ENCODE results near the gene RTCB. TPM values are rescaled to one million over a fixed set of nuclear protein-coding genes. Genes with fewer than 3 reads are reported as not detected.

The RTCB gene
- total RNA-seq, 1 experiment from 2014 or later: 39.8 TPM

GRCh38 chr22:32422062-32422461 lies 10.0 kb upstream of the RTCB start:
- H3K9me3 ChIP-seq (ENCODE audit: low read length): no peaks in the 10 kb centered on the region
- H3K27me3 ChIP-seq (ENCODE audit: low read length): 0 out of 2 replicates have a peak, but pooled peaks cover 4% of the 10 kb centered on the region
- H3K27ac ChIP-seq (ENCODE audit: low read length): no peak overlapping the region
- H2AFZ ChIP-seq (ENCODE audit: low read length): no peak overlapping the region
- no peak overlapping the region for H3K4me3 ChIP-seq (ENCODE audit: low read length)
- H3K4me1 ChIP-seq (ENCODE audit: low read length): 0 out of 2 replicates have a peak, but pooled peaks cover 4% of the 10 kb centered on the region
- no peak for DNase-seq
- H3K36me3 ChIP-seq (ENCODE audit: insufficient read depth, low read length): no peaks in the 10 kb centered on the region
- H3K79me2 ChIP-seq (ENCODE audit: low read length): no peaks in the 10 kb centered on the region
- no peak overlapping the region for H3K9ac ChIP-seq (ENCODE audit: low read length)
- H3K4me2 ChIP-seq (ENCODE audit: low read depth, low read length, poor library complexity, severe bottlenecking): no peak overlapping the region
- H4K20me1 ChIP-seq (ENCODE audit: insufficient read depth, low read depth, low read length): no peaks in the 10 kb centered on the region
- H3K9me2 ChIP-seq (replicated peaks; ENCODE audit: insufficient read depth, low read length): no peaks in the 10 kb centered on the region

DNA sequence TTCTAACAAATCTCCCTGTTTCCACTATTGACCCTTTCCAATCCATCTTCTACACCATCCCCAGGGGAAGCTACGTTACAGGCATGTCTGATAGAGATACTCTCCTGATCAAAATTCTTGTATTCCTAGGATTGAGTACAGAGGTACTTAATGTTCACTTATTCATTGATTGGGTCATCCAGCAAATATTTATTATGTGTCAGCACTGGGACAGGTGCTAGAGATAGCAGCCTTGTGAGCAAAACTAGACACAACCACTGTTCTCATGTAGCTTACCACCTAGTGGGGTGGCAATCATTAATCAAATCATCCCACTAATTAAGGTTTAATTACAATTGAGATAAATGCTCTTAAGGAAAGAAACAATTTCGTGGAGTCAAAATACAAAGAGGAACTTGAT lies 9.4 kb upstream of the RTCB start:
- Histone ChIP-seq H4K20me1 (ENCODE audit: insufficient read depth, low read depth, low read length) (no peaks in the 10 kb centered on the region), H3K9me3 (ENCODE audit: low read length) (no peaks in the 10 kb centered on the region), H3K27me3 (ENCODE audit: low read length) (0 out of 2 replicates have a peak, but pooled peaks cover 4% of the 10 kb centered on the region), H3K4me1 (ENCODE audit: low read length) (0 out of 2 replicates have a peak, but pooled peaks cover 4% of the 10 kb centered on the region), H3K4me3 (ENCODE audit: low read length) (no peak overlapping the region), H3K9ac (ENCODE audit: low read length) (no peak overlapping the region), H3K4me2 (ENCODE audit: low read depth, low read length, poor library complexity, severe bottlenecking) (no peak overlapping the region), H3K79me2 (ENCODE audit: low read length) (no peaks in the 10 kb centered on the region), H3K36me3 (ENCODE audit: insufficient read depth, low read length) (no peaks in the 10 kb centered on the region), H3K27ac (ENCODE audit: low read length) (no peak overlapping the region), H3K9me2 (replicated peaks; ENCODE audit: insufficient read depth, low read length) (no peaks in the 10 kb centered on the region), H2AFZ (ENCODE audit: low read length) (no peak overlapping the region)
- DNase-seq: no peak

DNA sequence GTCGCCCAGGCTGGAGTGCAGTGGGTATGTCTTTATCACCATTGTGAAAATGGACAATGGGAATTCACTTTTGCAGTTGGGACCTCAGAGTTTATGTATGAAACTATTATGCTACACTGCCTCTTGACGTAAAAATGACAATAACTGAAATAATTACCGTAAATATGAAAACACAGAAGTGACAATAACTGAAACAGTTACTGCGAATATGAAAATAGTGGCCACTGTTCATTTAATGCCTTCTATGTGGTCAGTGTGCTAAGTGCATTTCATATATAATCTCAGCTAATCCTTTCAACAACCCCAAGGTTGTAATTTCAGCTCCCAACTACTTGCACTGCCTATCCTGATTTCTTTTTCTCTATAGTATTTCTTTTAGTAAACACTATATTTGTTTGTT lies 5.9 kb upstream of the RTCB start:
- Histone ChIP-seq H3K9me2 (replicated peaks; ENCODE audit: insufficient read depth, low read length) (no peaks in the 10 kb centered on the region), H3K4me2 (ENCODE audit: low read depth, low read length, poor library complexity, severe bottlenecking) (no peak overlapping the region), H3K4me3 (ENCODE audit: low read length) (no peak overlapping the region), H2AFZ (ENCODE audit: low read length) (no peak overlapping the region), H3K27me3 (ENCODE audit: low read length) (0 out of 2 replicates have a peak, but pooled peaks cover 4% of the 10 kb centered on the region), H3K9me3 (ENCODE audit: low read length) (no peaks in the 10 kb centered on the region), H3K36me3 (ENCODE audit: insufficient read depth, low read length) (no peaks in the 10 kb centered on the region), H3K79me2 (ENCODE audit: low read length) (no peaks in the 10 kb centered on the region), H3K4me1 (ENCODE audit: low read length) (0 out of 2 replicates have a peak, but pooled peaks cover 4% of the 10 kb centered on the region), H3K27ac (ENCODE audit: low read length) (no peak overlapping the region), H3K9ac (ENCODE audit: low read length) (no peak overlapping the region), H4K20me1 (ENCODE audit: insufficient read depth, low read depth, low read length) (no peaks in the 10 kb centered on the region)
- no peak for DNase-seq

- H3K9me2 ChIP-seq (replicated peaks; ENCODE audit: insufficient read depth, low read length): no peaks in the 10 kb centered on the region
- no peak for DNase-seq
These were observed 4.6 kb upstream of the RTCB start for GRCh38 chr22:32416556-32417085.

DNA sequence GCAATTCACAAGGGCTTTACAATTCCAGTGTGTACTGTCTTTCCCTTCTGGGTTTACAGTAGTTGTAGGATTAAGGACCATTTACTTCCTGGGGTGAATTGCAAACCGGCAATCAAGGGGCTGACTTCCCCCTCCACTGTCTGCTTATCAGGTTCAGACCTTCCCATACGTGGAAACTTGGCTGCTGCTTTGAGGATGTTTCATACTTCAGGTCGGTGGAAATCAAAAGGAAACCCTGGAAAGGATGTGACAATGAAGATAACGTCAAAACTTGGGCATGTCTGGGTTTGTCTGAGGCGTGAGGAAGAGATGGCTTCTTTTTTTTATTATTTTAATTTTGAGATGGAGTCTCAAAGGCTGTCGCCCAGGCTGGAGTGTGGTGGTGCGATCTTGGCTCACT lies 2.1 kb upstream of the RTCB start:
- Histone ChIP-seq H4K20me1 (ENCODE audit: insufficient read depth, low read depth, low read length) (peaks cover 7% of the 10 kb centered on the region; the same call in 1 of the 2 replicates), H3K9me3 (ENCODE audit: low read length) (no peaks in the 10 kb centered on the region), H3K9ac (ENCODE audit: low read length) (no peak overlapping the region), H3K27me3 (ENCODE audit: low read length) (0 out of 2 replicates have a peak, but pooled peaks cover 4% of the 10 kb centered on the region), H2AFZ (ENCODE audit: low read length) (no peak overlapping the region), H3K36me3 (ENCODE audit: insufficient read depth, low read length) (no peaks in the 10 kb centered on the region), H3K4me1 (ENCODE audit: low read length) (peaks cover 24% of the 10 kb centered on the region), H3K4me3 (ENCODE audit: low read length) (no peak overlapping the region), H3K79me2 (ENCODE audit: low read length) (peaks cover 27% of the 10 kb centered on the region), H3K4me2 (ENCODE audit: low read depth, low read length, poor library complexity, severe bottlenecking) (no peak overlapping the region), H3K9me2 (replicated peaks; ENCODE audit: insufficient read depth, low read length) (no peaks in the 10 kb centered on the region), H3K27ac (ENCODE audit: low read length) (no peak overlapping the region)
- no peak for DNase-seq

More at GRCh38 chr22:32416556-32417085, 4.6 kb upstream of the RTCB start:
- Histone ChIP-seq H3K27ac (ENCODE audit: low read length) (no peak overlapping the region), H2AFZ (ENCODE audit: low read length) (no peak overlapping the region), H4K20me1 (ENCODE audit: insufficient read depth, low read depth, low read length) (no peaks in the 10 kb centered on the region), H3K4me1 (ENCODE audit: low read length) (peaks cover 10% of the 10 kb centered on the region), H3K79me2 (ENCODE audit: low read length) (peaks cover 5% of the 10 kb centered on the region), H3K4me2 (ENCODE audit: low read depth, low read length, poor library complexity, severe bottlenecking) (no peak overlapping the region), H3K9ac (ENCODE audit: low read length) (no peak overlapping the region), H3K9me3 (ENCODE audit: low read length) (no peaks in the 10 kb centered on the region), H3K4me3 (ENCODE audit: low read length) (no peak overlapping the region), H3K36me3 (ENCODE audit: insufficient read depth, low read length) (no peaks in the 10 kb centered on the region), H3K27me3 (ENCODE audit: low read length) (0 out of 2 replicates have a peak, but pooled peaks cover 4% of the 10 kb centered on the region)

DNA sequence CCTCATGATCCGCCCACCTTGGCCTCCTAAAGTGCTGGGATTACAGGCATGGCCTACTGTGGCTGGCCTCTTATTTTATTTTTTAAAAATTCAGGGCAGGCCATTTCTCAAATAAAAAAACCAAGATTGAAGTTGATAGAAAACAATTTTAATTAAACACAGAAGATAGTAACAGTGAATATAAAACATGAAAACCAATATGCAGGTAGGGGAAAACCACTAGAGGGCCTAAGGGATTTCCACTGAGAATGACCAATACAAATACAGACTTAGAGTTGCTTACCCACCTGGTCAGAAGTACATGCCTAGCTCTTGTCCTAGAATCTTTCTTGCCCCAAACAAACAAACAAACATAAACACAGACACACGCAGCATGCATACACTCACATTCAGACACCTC lies 1.7 kb upstream of the RTCB start:
- Histone ChIP-seq H3K36me3 (ENCODE audit: insufficient read depth, low read length) (no peaks in the 10 kb centered on the region), H4K20me1 (ENCODE audit: insufficient read depth, low read depth, low read length) (peaks cover 7% of the 10 kb centered on the region; the same call in 1 of the 2 replicates), H3K9me2 (replicated peaks; ENCODE audit: insufficient read depth, low read length) (no peaks in the 10 kb centered on the region), H3K27me3 (ENCODE audit: low read length) (0 out of 2 replicates have a peak, but pooled peaks cover 4% of the 10 kb centered on the region), H3K4me3 (ENCODE audit: low read length) (no peak overlapping the region), H3K79me2 (ENCODE audit: low read length) (peaks cover 32% of the 10 kb centered on the region), H3K27ac (ENCODE audit: low read length) (no peak overlapping the region), H3K9me3 (ENCODE audit: low read length) (no peaks in the 10 kb centered on the region), H3K4me2 (ENCODE audit: low read depth, low read length, poor library complexity, severe bottlenecking) (no peak overlapping the region), H3K4me1 (ENCODE audit: low read length) (peaks cover 23% of the 10 kb centered on the region), H3K9ac (ENCODE audit: low read length) (no peak overlapping the region), H2AFZ (ENCODE audit: low read length) (no peak overlapping the region)
- DNase-seq: no peak

DNA sequence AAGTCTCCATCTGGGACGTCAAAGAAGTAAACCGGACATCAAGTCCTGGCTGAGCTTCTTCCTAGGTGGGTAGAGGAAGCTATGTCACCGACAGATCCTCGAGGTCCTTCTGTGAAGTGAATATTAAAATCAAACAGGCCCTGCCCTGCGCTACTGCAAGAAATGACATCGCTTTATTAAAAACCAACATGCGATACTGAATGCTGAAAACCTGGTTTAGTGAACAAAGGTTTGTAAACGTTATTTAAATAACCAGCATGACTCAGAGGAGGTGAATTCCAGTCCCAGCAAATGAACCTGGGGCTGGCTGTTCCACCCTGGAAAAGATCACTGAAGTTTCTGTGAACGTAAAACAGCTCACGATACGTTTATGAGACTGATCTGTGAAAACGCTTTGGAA lies 645 bp downstream of the RTCB start:
- Histone ChIP-seq H4K20me1 (ENCODE audit: insufficient read depth, low read depth, low read length) (peaks cover 7% of the 10 kb centered on the region; the same call in 1 of the 2 replicates), H3K9me3 (ENCODE audit: low read length) (no peaks in the 10 kb centered on the region), H3K4me3 (ENCODE audit: low read length) (peak overlapping the region; percentile 76), H3K9ac (ENCODE audit: low read length) (peak overlapping the region; percentile 82), H3K79me2 (ENCODE audit: low read length) (peaks cover 52% of the 10 kb centered on the region), H3K9me2 (replicated peaks; ENCODE audit: insufficient read depth, low read length) (no peaks in the 10 kb centered on the region), H2AFZ (ENCODE audit: low read length) (no peak overlapping the region), H3K4me2 (ENCODE audit: low read depth, low read length, poor library complexity, severe bottlenecking) (peak overlapping the region; percentile 80), H3K27ac (ENCODE audit: low read length) (no peak overlapping the region; the same call in 1 of the 2 replicates), H3K4me1 (ENCODE audit: low read length) (peaks cover 42% of the 10 kb centered on the region), H3K27me3 (ENCODE audit: low read length) (no peaks in the 10 kb centered on the region), H3K36me3 (ENCODE audit: insufficient read depth, low read length) (peaks cover 21% of the 10 kb centered on the region; the same call in 1 of the 2 replicates)
- peak; percentile 60 for DNase-seq

DNA sequence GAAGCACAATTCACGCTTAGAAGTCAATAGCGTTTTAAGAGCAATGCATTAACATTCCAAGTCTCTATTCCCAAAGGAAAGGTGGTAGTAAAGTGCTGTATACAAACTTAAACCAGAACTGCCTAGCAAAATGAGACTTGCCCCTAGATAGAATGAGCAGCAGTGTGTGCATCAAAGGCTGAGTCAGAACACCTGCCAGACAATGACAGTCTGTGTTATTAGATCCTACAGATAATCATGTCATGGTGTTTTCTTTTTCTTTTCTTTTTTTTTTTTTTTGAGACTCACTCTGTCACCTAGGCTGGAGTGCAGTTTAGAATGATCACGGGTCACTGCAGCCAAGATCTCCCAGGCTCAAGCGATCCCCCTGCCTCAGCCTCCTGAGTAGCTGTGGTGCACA lies 1.6 kb downstream of the RTCB start:
- Histone ChIP-seq H3K4me3 (ENCODE audit: low read length) (peak overlapping the region; percentile 76), H3K9ac (ENCODE audit: low read length) (peak overlapping the region; percentile 82), H3K9me3 (ENCODE audit: low read length) (no peaks in the 10 kb centered on the region), H3K79me2 (ENCODE audit: low read length) (peaks cover 56% of the 10 kb centered on the region), H3K4me2 (ENCODE audit: low read depth, low read length, poor library complexity, severe bottlenecking) (peak overlapping the region; percentile 80), H3K4me1 (ENCODE audit: low read length) (peaks cover 42% of the 10 kb centered on the region), H2AFZ (ENCODE audit: low read length) (no peak overlapping the region), H3K9me2 (replicated peaks; ENCODE audit: insufficient read depth, low read length) (no peaks in the 10 kb centered on the region), H3K36me3 (ENCODE audit: insufficient read depth, low read length) (peaks cover 30% of the 10 kb centered on the region; the same call in 1 of the 2 replicates), H3K27me3 (ENCODE audit: low read length) (no peaks in the 10 kb centered on the region), H4K20me1 (ENCODE audit: insufficient read depth, low read depth, low read length) (peaks cover 7% of the 10 kb centered on the region; the same call in 1 of the 2 replicates), H3K27ac (ENCODE audit: low read length) (no peak overlapping the region)
- DNase-seq: no peak
